ENCODE data around the gene SH3D19. TPM values are rescaled to one million over a fixed set of nuclear protein-coding genes. Genes with fewer than 3 reads are reported as not detected.

Gene SH3D19
- total and polyA plus RNA-seq, 7 donors = 31.4 to 195 (median 105) TPM

DNA sequence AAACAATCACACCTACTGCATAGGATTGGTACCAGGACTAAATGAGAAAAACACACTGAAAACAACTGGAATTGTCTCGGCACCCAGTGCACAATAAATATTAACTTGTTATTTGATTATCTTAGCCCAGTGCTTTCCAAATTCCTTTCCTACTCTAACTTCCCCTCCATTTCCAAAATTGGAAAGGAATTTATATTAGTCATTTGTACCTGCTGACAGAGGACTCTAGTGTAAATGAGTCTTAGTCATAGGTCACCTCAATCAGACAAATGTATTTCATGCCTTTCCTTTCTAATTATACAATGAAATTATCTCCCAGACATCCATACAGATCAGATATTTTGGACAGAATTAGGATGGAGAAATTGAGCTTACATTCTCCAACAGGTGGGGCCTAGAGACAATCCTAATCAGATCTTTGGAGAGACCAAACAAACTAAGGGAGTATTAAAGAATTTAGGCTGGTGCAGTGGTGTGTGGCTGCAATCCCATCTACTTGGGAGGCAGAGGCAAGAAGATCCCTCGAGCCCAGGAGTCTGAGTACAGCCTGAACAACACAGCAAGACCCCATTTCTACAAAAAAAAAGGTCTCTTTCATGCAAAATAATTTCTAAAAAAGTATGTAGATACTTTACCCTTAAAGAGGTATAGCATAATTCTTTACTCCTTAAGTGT, 10.1 kb downstream of the SH3D19 start:
- no peak for TF ChIP-seq EP300 (IDR thresholded peaks at IDR 0.05)
- TF ChIP-seq, protein P1, sequence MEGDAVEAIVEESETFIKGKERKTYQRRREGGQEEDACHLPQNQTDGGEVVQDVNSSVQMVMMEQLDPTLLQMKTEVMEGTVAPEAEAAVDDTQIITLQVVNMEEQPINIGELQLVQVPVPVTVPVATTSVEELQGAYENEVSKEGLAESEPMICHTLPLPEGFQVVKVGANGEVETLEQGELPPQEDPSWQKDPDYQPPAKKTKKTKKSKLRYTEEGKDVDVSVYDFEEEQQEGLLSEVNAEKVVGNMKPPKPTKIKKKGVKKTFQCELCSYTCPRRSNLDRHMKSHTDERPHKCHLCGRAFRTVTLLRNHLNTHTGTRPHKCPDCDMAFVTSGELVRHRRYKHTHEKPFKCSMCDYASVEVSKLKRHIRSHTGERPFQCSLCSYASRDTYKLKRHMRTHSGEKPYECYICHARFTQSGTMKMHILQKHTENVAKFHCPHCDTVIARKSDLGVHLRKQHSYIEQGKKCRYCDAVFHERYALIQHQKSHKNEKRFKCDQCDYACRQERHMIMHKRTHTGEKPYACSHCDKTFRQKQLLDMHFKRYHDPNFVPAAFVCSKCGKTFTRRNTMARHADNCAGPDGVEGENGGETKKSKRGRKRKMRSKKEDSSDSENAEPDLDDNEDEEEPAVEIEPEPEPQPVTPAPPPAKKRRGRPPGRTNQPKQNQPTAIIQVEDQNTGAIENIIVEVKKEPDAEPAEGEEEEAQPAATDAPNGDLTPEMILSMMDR (IDR thresholded peaks at IDR 0.05) = no peak
- no peak for TF ChIP-seq POLR2A (IDR thresholded peaks at IDR 0.05)
- TF ChIP-seq POLR2AphosphoS5 (IDR thresholded peaks at IDR 0.05) = no peak
- peak overlapping the region; percentile 42 to 92 (median 66) for H3K27ac ChIP-seq
- H3K36me3 ChIP-seq = no peaks in the 10 kb centered on the region
- WGBS, 2 donors = 71 to 73% methylated on average over 2 of the region's 2 CpGs
- no peak for DNase-seq
- peaks cover 0 to 70% (median 56%) of the 10 kb centered on the region in 4 donors for H3K4me1 ChIP-seq
- no peaks in the 10 kb centered on the region for H3K27me3 ChIP-seq
- no peak overlapping the region for H3K4me3 ChIP-seq
- intact Hi-C loops (cut with DNase I) = loop anchor here (5.0 kb wide), 1 partner anchor 447 kb away; the partner anchor contains the start of gene GATB
- no peaks in the 10 kb centered on the region for H3K9me3 ChIP-seq

DNA sequence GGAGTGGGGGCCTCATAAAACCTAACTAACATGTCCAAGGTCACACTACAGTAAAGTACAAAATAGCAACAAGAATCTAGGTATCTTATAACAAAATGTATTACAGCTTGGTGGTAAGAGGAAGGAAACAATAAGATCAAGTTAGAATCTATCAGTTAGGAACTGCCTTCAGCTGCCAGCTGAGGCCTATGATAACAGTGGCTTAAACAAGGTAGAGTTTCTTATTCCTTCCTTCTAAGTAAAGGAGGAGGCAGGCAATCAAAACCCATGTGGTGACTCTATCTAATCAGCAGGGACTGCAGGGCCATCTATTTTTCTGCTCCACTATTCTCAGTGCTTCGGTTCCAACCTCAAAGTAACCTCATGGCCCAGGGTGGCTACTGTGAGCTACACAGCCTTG, 10.9 kb downstream of the SH3D19 start:
- TF ChIP-seq POLR2AphosphoS5 (IDR thresholded peaks at IDR 0.05) (no peak), EP300 (IDR thresholded peaks at IDR 0.05) (no peak), POLR2A (IDR thresholded peaks at IDR 0.05) (no peak)
- TF ChIP-seq, protein P1 (IDR thresholded peaks at IDR 0.05) = no peak
- WGBS, 2 donors = 63 to 86% methylated on average over 1 of the region's 1 CpG
- no peak overlapping the region for H3K4me3 ChIP-seq
- DNase-seq = no peak
- H3K36me3 ChIP-seq = no peaks in the 10 kb centered on the region
- H3K27me3 ChIP-seq = no peaks in the 10 kb centered on the region
- no peaks in the 10 kb centered on the region for H3K9me3 ChIP-seq
- intact Hi-C loops (cut with DNase I) = no loop called here
- peaks cover 0 to 70% (median 54%) of the 10 kb centered on the region in 4 donors for H3K4me1 ChIP-seq
- H3K27ac ChIP-seq = peak overlapping the region; percentile 42 to 92 (median 66)

DNA sequence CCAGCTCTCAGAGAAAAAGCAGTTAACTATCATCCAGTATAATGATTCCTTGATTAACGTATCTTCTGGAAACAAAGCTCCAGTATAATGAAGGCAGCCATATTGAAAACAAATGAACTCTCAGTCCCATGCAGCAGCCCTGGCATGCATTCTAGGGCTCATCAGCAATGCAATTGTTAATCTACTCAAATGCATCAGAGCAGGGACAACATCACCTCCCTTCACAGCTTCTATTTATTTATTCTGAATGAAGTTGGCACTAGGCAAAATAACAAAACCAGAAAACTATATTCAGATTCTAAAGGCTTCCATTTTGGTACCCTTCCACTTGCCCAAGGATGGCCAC, 11.4 kb downstream of the SH3D19 start:
- intact Hi-C loops (cut with DNase I) = no loop called here
- peak overlapping the region; percentile 15 to 92 (median 66) for H3K27ac ChIP-seq
- H3K27me3 ChIP-seq = no peaks in the 10 kb centered on the region
- H3K36me3 ChIP-seq = no peaks in the 10 kb centered on the region
- TF ChIP-seq POLR2A (IDR thresholded peaks at IDR 0.05) = no peak
- TF ChIP-seq POLR2AphosphoS5 (IDR thresholded peaks at IDR 0.05) = no peak
- TF ChIP-seq EP300 (IDR thresholded peaks at IDR 0.05) = no peak
- TF ChIP-seq, protein P1 (IDR thresholded peaks at IDR 0.05) = no peak
- no peak overlapping the region for H3K4me3 ChIP-seq
- no peak for DNase-seq
- WGBS, 2 donors = 20 to 63% methylated on average over 1 of the region's 1 CpG
- peaks cover 0 to 66% (median 54%) of the 10 kb centered on the region in 4 donors for H3K4me1 ChIP-seq
- no peaks in the 10 kb centered on the region for H3K9me3 ChIP-seq

DNA sequence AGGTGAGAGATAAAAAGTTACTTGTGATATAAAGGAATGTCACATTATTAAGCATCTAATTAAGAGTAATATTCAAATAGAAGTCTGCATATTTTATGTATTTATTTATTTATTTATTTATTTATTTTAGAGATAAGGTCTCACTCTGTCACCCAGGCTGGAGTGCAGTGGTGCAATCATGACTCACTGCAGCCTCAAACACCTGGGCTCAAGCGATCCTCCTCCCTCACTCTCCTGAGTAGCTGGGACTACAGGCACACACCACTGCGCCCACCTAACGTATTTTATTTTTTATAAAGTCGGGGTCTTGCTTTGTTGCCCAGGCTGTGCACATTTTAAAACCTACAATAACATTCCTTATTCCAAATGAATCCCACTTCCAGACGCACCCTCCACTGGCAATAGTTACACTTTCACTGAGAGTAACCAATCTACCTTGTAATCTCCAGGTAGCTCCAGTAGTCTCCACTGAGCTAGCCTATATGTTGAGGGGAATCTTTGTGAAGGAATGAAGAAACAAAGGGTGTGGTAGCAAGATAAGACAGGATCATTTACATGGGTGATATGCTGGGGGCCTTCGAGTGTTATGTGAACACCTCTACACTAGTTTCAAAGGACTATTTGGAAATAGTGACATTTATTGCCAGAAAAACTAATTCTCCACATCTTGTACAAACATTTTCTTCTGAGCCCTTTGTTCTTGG, 11.9 kb downstream of the SH3D19 start:
- Histone ChIP-seq H3K36me3 (no peaks in the 10 kb centered on the region), H3K4me1 (peaks cover 0 to 63% (median 53%) of the 10 kb centered on the region in 4 donors), H3K9me3 (no peaks in the 10 kb centered on the region), H3K4me3 (no peak overlapping the region), H3K27me3 (no peaks in the 10 kb centered on the region), H3K27ac (peak overlapping the region; percentile 15 to 92 (median 66))
- intact Hi-C loops (cut with DNase I) = no loop called here
- TF ChIP-seq EP300 (IDR thresholded peaks at IDR 0.05) (no peak), POLR2AphosphoS5 (IDR thresholded peaks at IDR 0.05) (no peak), POLR2A (IDR thresholded peaks at IDR 0.05) (no peak)
- TF ChIP-seq, protein P1 (IDR thresholded peaks at IDR 0.05) = no peak
- no peak for DNase-seq
- 24 to 75% methylated on average over 6 of the region's 6 CpGs for WGBS, 2 donors
